ENCODE data around the gene NPRL2. TPM values are rescaled to one million over a fixed set of nuclear protein-coding genes. Genes with fewer than 3 reads are reported as not detected.
"Not testable (repeated sequence)": the region's sequence is repeated elsewhere in the genome, so short reads cannot be mapped to it uniquely, and the experiment has no call there.

Gene NPRL2
- total RNA-seq, 2 experiments from 2014 or later, result 41.1 to 43.8 TPM

DNA sequence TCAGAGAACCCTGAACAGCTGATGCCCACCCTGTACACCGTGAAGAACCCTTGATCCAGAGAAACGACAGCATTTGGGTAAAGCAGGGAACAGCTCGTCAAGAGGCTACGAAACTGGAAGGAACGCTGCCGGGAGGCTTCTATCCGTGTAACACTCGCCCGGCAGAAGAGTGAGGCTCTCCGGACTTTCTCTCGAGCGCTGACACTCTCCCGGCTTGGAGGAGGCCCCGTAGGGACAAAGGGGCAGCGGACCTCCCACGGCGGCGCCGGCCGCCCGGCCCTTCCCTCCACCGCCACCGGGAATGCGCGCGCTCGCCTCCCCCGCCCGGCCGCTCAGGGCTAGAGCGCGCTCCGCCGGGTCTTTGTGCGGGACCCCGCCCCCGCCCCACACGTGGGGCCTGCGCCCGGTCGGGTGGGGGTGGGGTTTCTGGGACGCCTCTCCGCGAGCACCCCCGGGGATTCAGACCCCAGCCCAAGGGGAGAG, 29.7 kb downstream of the NPRL2 start:
- Mint-ChIP-seq H3K4me3 (peak overlapping the region; percentile 80), H3K9me3 (no peaks in the 10 kb centered on the region), H3K36me3 (peaks cover 7% of the 10 kb centered on the region), H3K4me1 (peaks cover 43% of the 10 kb centered on the region), H3K27ac (peak overlapping the region; percentile 22), H3K27me3 (no peaks in the 10 kb centered on the region)
- DNase-seq, result peak; percentile 74

DNA sequence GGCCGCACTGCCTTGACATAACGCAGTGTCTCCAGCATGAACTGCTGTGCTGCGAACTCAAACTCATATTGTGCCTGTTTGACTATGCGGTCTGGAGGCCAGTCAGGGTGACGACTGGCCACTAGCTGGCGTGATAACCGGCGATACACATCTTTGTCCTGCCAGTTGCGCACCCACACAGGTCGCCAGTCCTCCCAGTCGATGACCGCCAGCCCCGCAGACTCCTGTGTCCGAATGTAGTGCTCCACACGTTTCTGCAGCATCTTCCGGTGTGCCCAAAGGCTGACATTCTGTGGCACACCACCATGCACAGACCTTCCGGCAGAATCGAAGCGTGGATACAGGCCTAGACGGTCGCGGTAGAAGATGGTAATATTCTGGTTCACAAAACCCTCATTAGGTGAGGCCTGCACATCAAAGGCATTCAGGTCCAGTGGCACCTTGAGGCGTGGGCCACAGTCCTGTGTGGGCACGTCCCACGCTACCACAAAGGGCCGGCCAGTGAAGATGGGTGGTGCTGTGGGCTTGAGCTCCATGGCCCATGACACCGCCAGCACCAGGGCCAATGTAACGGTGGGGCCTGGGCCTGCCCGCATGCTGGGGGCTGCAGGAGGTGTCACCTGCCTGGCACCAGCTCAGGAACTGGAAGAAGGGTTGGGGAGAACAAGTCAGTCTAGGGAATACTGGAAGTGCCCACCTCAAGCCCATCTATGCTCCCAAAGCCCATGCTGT, 30.5 kb downstream of the NPRL2 start:
- Mint-ChIP-seq H3K9me3 (no peaks in the 10 kb centered on the region), H3K27ac (no peak overlapping the region), H3K4me3 (peak overlapping the region; percentile 80), H3K36me3 (peaks cover 5% of the 10 kb centered on the region), H3K27me3 (no peaks in the 10 kb centered on the region), H3K4me1 (peaks cover 45% of the 10 kb centered on the region)
- DNase-seq, result no peak

DNA sequence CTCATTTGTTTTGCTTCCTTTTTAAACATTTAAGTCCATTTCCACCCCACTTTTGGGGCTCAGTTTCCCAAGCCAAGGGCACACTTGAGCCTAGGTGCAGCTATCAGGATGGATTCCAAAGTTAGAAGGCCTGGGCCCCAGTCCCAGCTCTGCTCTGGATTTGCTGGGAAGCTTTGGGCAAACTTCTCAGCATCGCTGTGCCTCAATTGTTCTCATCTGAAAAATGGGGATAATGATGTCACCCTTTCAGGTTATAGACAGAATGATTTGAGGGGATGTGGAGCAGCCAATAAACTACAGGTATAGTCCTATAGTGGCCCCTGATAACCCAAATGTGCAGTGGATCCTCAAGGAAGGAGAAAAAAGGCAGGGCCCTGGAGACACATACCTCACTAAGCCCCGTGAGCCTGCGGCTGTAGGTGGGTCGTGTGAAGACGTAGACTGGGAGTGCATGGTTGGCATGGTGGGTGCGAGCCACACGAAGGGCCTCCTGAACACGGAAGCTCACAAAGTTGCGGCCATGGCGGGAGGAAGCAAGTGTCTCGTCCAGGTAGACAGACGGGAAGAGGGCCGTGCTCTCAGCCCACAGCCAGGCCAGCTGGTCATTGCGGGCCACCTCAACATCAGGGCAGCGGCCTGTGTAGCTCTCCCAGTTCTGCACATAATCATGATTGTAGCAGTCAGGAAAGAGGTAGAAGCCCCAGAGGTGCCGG, 31.2 kb downstream of the NPRL2 start:
- Mint-ChIP-seq H3K27ac (no peak overlapping the region), H3K9me3 (no peaks in the 10 kb centered on the region), H3K4me1 (peaks cover 38% of the 10 kb centered on the region), H3K36me3 (peaks cover 5% of the 10 kb centered on the region), H3K27me3 (no peaks in the 10 kb centered on the region), H3K4me3 (no peak overlapping the region)
- DNase-seq, result no peak

DNA sequence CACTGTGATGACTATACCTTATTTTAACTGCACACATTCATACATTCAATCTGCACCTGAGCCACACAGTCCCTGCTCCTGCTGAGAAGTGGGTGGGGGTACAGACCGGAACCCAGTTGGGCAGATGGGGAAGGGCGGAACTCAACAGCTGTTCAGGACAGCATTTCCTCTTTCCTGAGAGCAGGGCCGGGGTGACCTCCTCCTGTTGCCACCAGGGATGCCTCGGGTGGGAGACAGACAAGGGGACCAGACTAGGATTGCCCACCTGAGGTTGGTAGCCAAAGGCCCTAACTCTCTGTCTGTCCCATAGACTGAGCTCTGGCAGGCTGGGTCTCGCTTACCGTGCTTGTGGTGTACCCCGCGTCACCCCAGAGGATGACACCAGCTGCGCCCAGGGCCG, 32.0 kb downstream of the NPRL2 start:
- Mint-ChIP-seq H3K27ac (no peak overlapping the region), H3K4me1 (peaks cover 35% of the 10 kb centered on the region), H3K27me3 (no peaks in the 10 kb centered on the region), H3K36me3 (peaks cover 5% of the 10 kb centered on the region), H3K9me3 (no peaks in the 10 kb centered on the region), H3K4me3 (no peak overlapping the region)
- DNase-seq, result no peak

DNA sequence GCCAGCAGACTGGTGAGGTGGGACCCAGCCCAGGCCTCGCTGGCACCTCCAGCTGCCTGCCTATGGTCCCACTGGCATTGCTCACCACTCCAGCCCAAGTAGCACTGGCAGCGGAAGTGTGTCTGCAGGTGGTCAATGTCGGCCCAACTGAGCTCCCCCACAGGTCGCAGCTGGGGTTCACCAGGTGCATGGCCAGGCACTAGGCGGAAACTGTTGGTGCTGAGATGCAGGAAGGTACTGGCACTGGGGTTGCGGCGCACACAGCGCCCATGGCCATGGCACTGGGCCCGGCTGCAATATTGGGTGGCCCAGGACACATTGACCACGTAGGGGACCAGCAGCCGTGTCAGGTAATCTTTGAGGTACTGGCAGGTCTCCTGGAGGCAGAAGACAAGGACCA, 32.4 kb downstream of the NPRL2 start:
- H3K9me3 Mint-ChIP-seq, result no peaks in the 10 kb centered on the region
- no peak overlapping the region for H3K27ac Mint-ChIP-seq
- H3K4me1 Mint-ChIP-seq, result peaks cover 33% of the 10 kb centered on the region
- H3K4me3 Mint-ChIP-seq, result no peak overlapping the region
- no peaks in the 10 kb centered on the region for H3K27me3 Mint-ChIP-seq
- H3K36me3 Mint-ChIP-seq, result peaks cover 5% of the 10 kb centered on the region
- DNase-seq, result no peak

DNA sequence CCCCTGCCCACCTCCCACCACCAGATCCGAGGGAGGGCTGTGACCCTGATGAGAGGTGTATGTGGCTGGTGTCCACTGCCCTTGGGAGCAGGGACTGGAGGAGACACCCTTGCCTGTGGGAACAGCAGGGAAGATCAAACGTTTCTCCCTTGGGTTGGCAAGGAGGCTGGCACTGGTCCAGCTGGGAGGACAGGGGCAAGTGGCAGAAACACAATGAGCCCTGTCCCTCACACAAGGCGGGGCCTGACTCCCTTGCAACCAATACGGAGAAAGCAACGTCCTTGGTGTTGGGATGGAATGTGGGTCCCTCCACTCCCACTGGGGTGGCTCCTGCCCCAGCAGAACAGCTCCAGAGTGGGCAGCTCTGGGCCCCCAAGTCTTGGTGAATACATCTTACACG, 33.3 kb downstream of the NPRL2 start:
- H3K4me1 Mint-ChIP-seq, result peaks cover 30% of the 10 kb centered on the region
- H3K36me3 Mint-ChIP-seq, result peaks cover 5% of the 10 kb centered on the region
- H3K9me3 Mint-ChIP-seq, result no peaks in the 10 kb centered on the region
- no peak overlapping the region for H3K27ac Mint-ChIP-seq
- H3K27me3 Mint-ChIP-seq, result no peaks in the 10 kb centered on the region
- DNase-seq, result no peak
- no peak overlapping the region for H3K4me3 Mint-ChIP-seq

DNA sequence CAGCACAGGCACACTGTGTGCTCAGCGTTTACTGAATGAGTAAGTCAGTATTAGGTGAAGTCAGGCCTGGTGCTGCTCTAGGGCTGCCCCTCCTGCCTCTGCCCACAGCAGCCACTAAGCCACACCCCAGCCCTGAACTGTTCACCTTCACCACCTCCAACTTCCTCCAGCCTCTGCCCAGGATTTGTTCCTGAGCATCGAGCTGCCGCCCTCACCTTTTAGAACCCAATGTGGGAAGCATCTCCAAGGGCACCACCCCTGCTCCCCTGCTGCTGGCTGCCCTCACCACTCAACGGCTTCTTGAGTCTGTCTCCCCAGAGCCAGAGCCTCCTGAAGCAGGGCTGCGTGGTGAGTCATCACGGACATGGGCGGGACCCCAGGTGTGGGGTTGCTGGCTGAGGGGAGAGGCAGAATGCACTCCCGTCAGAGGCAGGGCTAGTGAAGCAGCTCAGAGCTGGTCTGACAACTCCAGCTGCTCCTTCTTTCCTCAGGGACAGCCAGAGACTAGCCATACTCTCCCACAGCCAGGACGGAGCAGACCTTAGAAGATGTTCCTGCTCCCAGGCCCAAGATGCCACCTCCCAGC, 33.8 kb downstream of the NPRL2 start:
- H3K36me3 Mint-ChIP-seq, result peaks cover 5% of the 10 kb centered on the region
- H3K4me1 Mint-ChIP-seq, result peaks cover 30% of the 10 kb centered on the region
- peak; percentile 69 for DNase-seq
- H3K9me3 Mint-ChIP-seq, result no peaks in the 10 kb centered on the region
- H3K4me3 Mint-ChIP-seq, result peak overlapping the region; percentile 46
- no peaks in the 10 kb centered on the region for H3K27me3 Mint-ChIP-seq
- peak overlapping the region; percentile 55 for H3K27ac Mint-ChIP-seq

DNA sequence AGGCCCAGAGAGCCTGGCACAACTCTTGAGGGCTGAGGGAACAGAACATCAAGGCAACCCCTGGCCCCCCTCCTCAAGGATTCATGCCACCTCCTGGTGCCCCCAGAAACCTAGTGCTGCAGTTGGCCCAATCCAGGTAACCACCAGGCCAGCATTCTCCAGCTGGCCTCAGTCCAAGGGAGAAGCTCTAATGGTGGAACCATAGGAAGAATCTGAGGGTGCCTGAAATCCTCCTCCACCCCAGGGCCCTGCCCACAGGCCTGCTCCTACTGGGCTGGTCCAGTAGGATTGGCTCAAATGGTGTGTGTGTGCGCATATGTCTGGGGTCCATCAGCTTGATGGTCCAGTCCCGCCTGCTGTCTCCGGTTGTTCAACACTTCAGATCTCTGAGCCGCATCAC, 35.8 kb downstream of the NPRL2 start:
- no peaks in the 10 kb centered on the region for H3K27me3 Mint-ChIP-seq
- H3K27ac Mint-ChIP-seq, result no peak overlapping the region
- H3K4me1 Mint-ChIP-seq, result peaks cover 25% of the 10 kb centered on the region
- no peak for DNase-seq
- H3K4me3 Mint-ChIP-seq, result no peak overlapping the region
- no peaks in the 10 kb centered on the region for H3K9me3 Mint-ChIP-seq
- peaks cover 3% of the 10 kb centered on the region for H3K36me3 Mint-ChIP-seq

DNA sequence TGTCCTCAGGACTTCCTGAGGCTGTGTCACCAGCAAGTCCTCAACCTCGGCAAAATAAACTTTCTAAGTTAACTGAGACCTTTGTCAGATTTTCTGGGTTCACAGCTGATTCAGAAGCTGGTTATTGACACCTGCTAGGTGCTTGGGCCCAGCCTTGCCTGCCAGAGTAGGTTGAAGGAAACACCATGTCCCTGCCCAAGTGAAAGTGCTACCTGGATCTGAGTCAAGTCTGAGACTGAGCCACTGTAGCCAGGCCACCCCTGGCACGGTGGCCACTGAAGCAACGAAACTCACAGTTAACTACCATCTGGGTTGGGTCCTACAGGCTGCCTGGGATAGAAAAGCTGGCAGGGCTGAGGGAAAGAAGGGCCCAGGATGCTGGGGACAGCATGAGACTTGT, 36.2 kb downstream of the NPRL2 start:
- no peak overlapping the region for H3K27ac Mint-ChIP-seq
- peaks cover 3% of the 10 kb centered on the region for H3K36me3 Mint-ChIP-seq
- no peak for DNase-seq
- H3K4me3 Mint-ChIP-seq, result no peak overlapping the region
- peaks cover 22% of the 10 kb centered on the region for H3K4me1 Mint-ChIP-seq
- H3K9me3 Mint-ChIP-seq, result no peaks in the 10 kb centered on the region
- no peaks in the 10 kb centered on the region for H3K27me3 Mint-ChIP-seq

DNA sequence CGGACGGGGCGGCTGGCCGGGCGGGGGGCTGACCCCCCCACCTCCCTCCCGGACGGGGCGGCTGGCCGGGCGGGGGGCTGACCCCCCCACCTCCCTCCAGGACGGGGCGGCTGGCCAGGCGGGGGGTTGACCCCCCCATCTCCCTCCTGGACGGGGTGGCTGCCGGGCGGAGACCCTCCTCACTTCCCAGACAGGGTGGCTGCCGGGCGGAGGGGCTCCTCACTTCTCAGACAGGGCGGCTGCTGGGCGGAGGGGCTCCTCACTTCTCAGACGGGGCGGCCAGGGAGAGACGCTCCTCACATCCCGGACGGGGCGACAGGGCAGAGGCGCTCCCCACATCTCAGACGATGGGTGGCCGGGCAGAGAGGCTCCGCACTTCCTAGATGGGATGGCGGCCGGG, 38.5 kb downstream of the NPRL2 start:
- peaks cover 13% of the 10 kb centered on the region for H3K4me1 Mint-ChIP-seq
- H3K4me3 Mint-ChIP-seq, H3K27ac Mint-ChIP-seq, DNase-seq, H3K36me3 Mint-ChIP-seq, H3K27me3 Mint-ChIP-seq, H3K9me3 Mint-ChIP-seq: not testable (repeated sequence)

DNA sequence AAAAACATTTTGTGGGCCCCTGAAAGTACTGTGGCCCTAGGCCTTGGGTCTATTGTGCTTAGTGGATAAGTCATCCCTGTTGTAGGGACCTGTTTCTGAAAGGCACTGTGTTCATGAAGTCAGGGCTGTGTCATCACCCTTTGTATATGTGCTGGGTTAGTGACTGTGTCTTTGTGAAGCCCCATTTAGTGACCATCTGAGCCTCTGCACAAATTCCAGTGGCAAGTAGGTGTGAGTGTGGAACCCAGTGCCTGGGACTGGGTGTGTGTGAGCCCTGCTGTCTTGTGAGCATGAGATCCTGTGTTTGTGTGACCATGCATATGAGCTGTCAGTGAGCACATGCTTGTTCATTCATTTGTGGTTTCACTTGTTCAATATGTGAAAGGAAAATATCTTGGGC, 46.0 kb downstream of the NPRL2 start:
- H3K36me3 Mint-ChIP-seq, result no peaks in the 10 kb centered on the region
- H3K9me3 Mint-ChIP-seq, result peaks cover 1% of the 10 kb centered on the region
- no peak for DNase-seq
- H3K4me3 Mint-ChIP-seq, result no peak overlapping the region
- H3K4me1 Mint-ChIP-seq, result peaks cover 17% of the 10 kb centered on the region
- H3K27me3 Mint-ChIP-seq, result no peaks in the 10 kb centered on the region
- no peak overlapping the region for H3K27ac Mint-ChIP-seq

DNA sequence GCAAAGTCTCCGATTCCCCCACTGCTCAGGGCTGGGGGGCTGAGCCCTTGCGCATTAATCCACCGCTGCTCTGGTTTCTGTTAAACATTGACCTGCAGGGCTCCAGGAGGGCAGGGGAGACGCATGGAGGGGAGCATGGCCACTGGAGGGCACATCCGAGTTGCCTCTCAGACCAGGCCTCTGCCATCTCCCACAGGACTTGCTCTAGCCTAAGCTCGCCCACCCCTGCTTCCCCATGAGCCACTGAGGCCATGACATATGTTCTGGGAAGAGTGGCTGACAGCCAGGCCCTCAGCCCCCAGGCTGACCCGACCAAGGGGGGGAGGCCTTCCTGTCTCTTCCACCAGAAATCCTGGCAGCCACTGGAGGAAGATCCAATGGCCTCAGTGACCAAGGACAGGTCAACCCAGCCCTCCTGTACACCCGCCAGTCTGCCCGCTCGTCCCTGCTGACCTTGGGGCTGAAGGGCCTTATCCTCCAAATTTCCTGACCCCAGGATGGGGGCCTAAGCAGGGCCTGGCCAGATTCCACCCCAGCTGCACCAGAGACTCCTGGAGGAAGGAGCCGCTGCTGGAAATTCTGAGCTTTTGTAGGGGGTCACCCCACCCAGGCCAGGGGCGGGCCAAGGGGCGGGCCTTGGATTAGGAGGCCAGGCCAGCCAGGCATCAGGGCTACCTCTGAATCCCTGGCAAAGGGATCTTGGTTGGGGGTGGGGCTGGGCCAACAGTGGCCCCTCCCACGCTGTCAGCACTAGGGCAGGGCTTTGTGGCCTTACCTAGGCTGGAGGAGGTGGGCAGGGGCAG, 47.4 kb downstream of the NPRL2 start, which contains the start of gene HYAL1:
TSS of gene HYAL1 (minus strand) at position 562 of the 803 bp plus-strand sequence. CDS start 618 bp downstream, outside the sequence.
- DNase-seq, result no peak

DNA sequence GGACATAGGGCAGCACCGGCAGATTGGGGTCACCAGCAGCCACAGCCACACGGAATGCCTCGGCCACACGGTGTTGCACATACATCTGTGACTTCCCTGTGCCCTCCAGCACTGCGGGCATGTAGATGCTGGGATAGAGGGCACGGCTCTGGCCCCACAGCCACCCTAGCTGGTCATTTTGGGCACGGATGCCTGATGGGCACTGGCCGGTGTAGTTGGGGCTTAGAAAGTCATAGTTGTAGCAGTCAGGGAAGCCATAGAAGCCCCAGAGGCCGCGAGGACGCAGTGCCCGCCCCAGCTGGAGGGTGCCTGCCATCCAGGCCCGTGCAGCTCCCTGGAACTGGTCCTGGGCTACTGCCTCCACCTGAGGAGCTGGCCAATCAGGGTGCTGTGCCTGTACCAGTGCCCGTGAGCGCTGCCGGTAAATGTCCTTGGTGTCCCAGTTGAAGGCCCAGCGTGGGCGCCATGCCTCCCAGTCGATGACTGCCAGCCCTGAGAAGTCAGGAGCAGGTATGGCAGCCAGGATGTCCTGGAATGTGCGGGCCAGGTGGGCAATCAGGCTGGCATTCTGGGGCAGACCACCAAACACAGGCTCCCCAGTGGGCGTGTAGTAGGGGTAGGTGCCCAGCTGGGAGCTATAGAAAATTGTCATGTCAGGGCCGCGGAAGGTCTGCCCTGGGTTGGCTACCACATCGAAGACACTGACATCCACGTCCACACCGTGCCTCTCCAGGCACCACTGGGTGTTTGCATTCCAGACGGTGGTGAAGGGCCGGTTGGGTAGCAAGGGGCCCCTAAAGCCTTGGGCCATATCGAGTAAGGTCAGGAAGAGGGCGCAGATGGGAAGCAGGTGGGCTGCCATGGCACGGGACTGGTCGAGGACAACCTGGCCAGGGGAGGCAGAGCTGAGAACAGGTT, 48.2 kb downstream of the NPRL2 start:
- no peaks in the 10 kb centered on the region for H3K9me3 Mint-ChIP-seq
- no peaks in the 10 kb centered on the region for H3K27me3 Mint-ChIP-seq
- H3K4me1 Mint-ChIP-seq, result peaks cover 23% of the 10 kb centered on the region
- no peak overlapping the region for H3K4me3 Mint-ChIP-seq
- no peaks in the 10 kb centered on the region for H3K36me3 Mint-ChIP-seq
- no peak overlapping the region for H3K27ac Mint-ChIP-seq
- no peak for DNase-seq

More for the DNA sequence above, 47.4 kb downstream of the NPRL2 start, which contains the start of gene HYAL1:
- no peaks in the 10 kb centered on the region for H3K36me3 Mint-ChIP-seq
- H3K4me3 Mint-ChIP-seq, result no peak within 1 kb of the TSS
- H3K27ac Mint-ChIP-seq, result no peak within 1 kb of the TSS
- no peaks in the 10 kb centered on the region for H3K27me3 Mint-ChIP-seq
- peaks cover 18% of the 10 kb centered on the region for H3K4me1 Mint-ChIP-seq
- H3K9me3 Mint-ChIP-seq, result no peaks in the 10 kb centered on the region

DNA sequence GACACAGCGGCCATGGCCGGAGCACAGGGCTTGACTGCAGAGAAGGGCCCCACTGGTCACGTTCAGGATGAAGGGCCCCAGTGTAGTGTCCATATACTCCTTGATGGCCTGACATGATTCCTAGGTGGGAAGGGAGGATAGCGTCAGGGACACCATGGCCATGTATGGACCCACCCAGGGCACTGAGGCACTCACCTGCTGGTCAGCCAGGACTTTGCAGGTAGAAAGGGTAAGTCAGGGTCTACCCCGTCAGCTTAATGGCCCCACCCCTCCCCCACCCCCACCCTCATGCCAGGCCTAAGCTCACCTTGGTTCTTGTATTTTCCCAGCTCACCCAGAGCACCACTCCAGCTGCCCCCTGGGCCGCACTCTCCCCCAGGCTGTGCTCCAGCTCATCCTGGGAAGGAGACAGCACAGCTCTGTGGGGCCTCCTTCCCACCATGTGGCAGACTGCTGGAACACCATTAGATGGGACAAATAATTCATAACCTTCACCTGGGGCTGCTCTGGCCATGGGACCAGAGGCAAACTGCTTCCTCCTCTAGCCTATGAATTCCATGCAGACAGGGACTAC, 49.8 kb downstream of the NPRL2 start:
- DNase-seq, result no peak
- peaks cover 23% of the 10 kb centered on the region for H3K4me1 Mint-ChIP-seq
- peak overlapping the region; percentile 92 for H3K4me3 Mint-ChIP-seq
- H3K27me3 Mint-ChIP-seq, result no peaks in the 10 kb centered on the region
- peak overlapping the region; percentile 98 for H3K27ac Mint-ChIP-seq
- H3K36me3 Mint-ChIP-seq, result peaks cover 4% of the 10 kb centered on the region
- H3K9me3 Mint-ChIP-seq, result no peaks in the 10 kb centered on the region

Data from activated naive CD8-positive, alpha-beta T cell treated with anti-CD3 and anti-CD28 coated beads for 36 hours (primary cell).